ENCODE results near the gene VPS29. TPM values are rescaled to one million over a fixed set of nuclear protein-coding genes. Genes with fewer than 3 reads are reported as not detected.

Gene VPS29
- total RNA-seq: 47.9 and 69.1 TPM in 2 replicates

DNA sequence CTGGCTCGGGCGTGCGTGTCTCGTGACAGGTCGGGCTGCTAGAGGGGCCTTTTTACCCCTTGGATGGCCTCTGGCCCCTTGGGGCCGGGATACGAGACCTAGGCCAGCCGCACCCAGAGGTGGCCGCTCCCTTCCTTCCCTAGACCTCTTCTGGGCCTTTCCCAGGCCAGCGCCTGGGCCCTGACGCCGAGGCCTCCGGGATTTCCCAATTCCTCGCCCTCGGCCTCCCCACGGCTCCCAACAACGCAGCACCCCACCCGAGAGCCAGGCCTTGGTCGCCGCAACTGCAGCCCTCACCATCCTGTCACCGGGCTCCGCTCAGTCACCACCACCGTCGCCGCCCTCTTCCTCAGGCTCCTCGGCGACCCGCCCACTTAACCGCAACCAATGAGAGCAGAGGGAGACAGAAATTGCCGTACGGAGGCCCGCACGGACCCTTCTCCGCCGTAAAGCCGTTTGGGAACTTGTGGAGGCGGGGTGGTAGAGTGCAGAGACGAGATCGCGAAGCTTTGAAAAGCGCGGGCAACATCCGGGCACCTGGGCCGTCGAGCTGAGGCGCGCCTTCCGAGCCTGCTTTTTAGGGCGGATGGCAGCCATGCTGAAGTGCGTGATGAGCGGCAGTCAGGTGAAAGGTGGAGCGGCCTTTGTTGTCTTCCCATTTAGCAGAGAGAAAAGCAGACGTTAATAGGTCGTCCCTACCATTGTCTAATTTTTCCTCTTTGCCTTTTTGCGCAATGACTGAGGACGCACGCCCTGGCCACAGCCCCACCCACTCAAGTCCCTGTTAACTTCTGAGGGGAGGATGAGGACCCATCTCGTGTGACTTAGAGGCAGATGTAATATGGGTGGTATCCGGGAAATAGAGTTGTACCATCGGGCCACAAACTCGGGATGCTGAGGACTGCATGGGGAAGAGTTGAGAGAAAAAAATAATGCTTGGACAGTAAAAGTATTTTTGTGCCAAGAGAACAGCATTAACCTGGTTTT, at the start of gene VPS29, which contains the start of gene RAD9B:
TSS of gene VPS29 (minus strand) at position 360 of the 987 bp plus-strand sequence. CDS start at position 300, 60 bp downstream.
TSS of gene RAD9B (plus strand) at position 580 of the 987 bp plus-strand sequence. CDS start at position 587, 7 bp downstream.

DNA sequence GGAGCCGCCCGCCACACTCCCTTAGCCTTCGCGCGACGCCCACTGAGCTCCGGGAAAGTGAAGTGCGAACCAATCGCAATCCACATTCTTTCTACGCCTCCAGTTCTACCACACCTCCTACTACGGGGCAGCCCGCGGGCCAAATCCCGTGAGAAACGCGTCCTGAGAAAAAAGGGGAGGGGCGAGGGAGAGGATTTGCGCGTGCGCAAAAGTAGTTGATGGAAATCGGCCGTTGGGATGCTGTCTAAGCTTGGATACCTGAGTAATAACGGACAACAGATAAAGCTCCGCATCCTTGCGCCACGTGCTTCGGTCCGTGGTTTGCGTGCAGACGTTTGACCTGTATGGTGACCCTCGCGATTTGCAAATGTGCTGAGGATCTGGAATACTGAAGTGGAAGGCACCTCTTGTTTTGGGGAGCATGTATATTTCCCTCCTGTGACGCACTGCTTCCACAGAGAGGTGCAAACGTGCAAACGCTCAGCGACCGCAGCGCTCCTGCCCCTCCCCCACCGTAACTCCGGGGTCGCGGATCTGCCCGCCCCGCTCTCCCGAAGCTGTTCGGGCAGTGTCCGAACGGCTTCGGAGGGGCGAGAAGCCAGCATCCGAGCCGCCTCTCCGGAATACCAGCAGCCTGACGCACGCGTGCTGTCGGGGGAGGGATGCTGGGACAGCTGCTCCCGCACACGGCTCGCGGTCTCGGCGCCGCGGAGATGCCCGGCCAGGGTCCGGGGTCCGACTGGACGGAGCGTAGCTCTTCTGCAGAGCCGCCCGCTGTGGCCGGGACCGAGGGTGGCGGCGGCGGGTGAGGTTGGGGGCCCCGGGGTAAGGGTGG, 33.5 kb downstream of the VPS29 start, which contains the start of the genes FAM216A and GPN3:
TSS of gene FAM216A (plus strand) at position 632 of the 835 bp plus-strand sequence. CDS start at position 663, 31 bp downstream.
TSS of gene GPN3 (minus strand) at position 44 of the 835 bp plus-strand sequence. CDS start 54 bp downstream, outside the sequence.

DNA sequence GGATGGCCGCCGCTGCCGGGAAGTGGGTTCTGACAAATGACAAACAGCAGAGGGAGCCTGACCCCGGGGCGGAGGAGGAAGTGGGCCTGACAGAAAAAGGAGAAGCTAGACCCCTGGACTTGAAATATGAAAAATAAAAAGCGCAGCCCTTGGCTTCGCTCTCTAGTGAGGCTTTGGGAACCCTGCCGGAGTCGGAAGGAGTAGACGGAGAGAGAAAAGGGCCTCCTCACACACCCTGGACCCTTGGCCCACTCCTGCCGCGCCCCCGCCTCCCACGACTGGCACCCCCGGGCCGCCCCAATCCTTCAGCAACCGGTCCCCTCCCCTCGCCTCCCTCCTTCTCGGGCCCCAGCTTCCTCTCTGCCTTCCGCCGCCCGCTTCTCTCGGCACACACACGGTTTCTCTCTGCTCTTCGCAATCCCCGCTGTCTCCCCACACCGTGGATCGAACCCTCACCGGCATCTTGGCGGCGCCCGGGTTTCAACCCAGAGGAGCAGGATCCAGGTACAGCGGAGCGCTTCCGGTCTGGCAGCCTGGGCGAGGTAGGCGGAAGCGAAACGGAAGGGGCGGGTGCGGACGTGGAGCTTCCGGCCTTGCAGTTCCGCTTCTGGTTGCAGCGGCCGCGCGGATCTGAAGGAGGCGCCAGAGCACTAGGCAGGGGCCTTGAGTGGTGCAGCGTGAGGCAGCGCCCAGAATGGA, 52.0 kb downstream of the VPS29 start, which contains the start of gene ARPC3:
TSS of gene ARPC3 (minus strand) at position 539 of the 699 bp plus-strand sequence. CDS start at position 462, 77 bp downstream.

Small RNA genes within 50 kb of the gene (small RNA-seq; reads per million reads assigned to genes)
- not detected for gene RF00278

Other genes starting within 250 kb of the VPS29 start
- gene ATP2A2, start 220.9 kb downstream of the VPS29 start, total RNA-seq: 101 and 158 TPM in 2 replicates
- gene ANAPC7, start 98.4 kb downstream of the VPS29 start, total RNA-seq: 33.1 and 39.1 TPM in 2 replicates
- gene ARPC3, start 51.8 kb downstream of the VPS29 start, total RNA-seq: 186 and 233 TPM in 2 replicates
- gene GPN3, start 33.9 kb downstream of the VPS29 start, total RNA-seq: 14.3 and 17.8 TPM in 2 replicates
- 22.4 and 25.2 TPM in 2 replicates for gene FAM216A, start 33.3 kb downstream of the VPS29 start, total RNA-seq
- gene RAD9B, start 220 bp upstream of the VPS29 start, total RNA-seq: 0.37 and 0.59 TPM in 2 replicates
- 9.9 and 13.9 TPM in 2 replicates for gene PPTC7, start 81.2 kb upstream of the VPS29 start, total RNA-seq
- 25.2 and 34.2 TPM in 2 replicates for gene TCTN1, start 112.0 kb upstream of the VPS29 start, total RNA-seq
- gene HVCN1, start 187.0 kb upstream of the VPS29 start, total RNA-seq: 0.98 and 1.5 TPM in 2 replicates
- 115 and 152 TPM in 2 replicates for gene PPP1CC, start 240.8 kb upstream of the VPS29 start, total RNA-seq

All from subcutaneous preadipocyte (primary cell).